Upper lobe of left lung (tissue), 6 donors: ENCODE measurements around the gene IMP3. TPM values are rescaled to one million over a fixed set of nuclear protein-coding genes. Genes with fewer than 3 reads are reported as not detected.

Experiments
- ATAC-seq, 2 donors: fragments of 200-7000 bp; cut with Tn5 transposase; one replicate each; pipeline ENCODE4 v1.9.1; 2022; ENCODE audit warnings: mild to moderate bottlenecking in 2 of 2, moderate library complexity in 2 of 2; ENCODE audit not compliant: low FRiP score in 2 of 2
- DNase-seq, 2 donors: peaks; one replicate each; pipeline ENCODE4 v3.0.0-alpha.2; 2019 to 2020
- H3K27ac ChIP-seq, 4 donors: fragments of 200-600 bp; sonication (generic); one replicate each; pipeline ENCODE4 v1.5.1; 2016 to 2019
- H3K27me3 ChIP-seq, 4 donors: fragments of 200-600 bp; sonication (generic); one replicate each; pipeline ENCODE4 v1.5.1; 2017 to 2019
- H3K36me3 ChIP-seq, 4 donors: fragments of 200-600 bp; sonication (generic); one replicate each; pipeline ENCODE4 v1.5.1; 2016 to 2019
- H3K4me1 ChIP-seq, 4 donors: fragments of 200-600 bp; sonication (generic); one replicate each; pipeline ENCODE4 v1.5.1; 2018 to 2019
- H3K4me3 ChIP-seq, 4 donors: fragments of 200-600 bp; sonication (generic); one replicate each; pipeline ENCODE4 v1.5.1; 2017 to 2019; ENCODE audit warnings: mild to moderate bottlenecking in 2 of 4, moderate library complexity in 1 of 4
- H3K9me3 ChIP-seq, 4 donors: fragments of 200-600 bp; sonication (generic); one replicate each; pipeline ENCODE4 v1.5.1; 2018 to 2019
- EP300 ChIP-seq, 4 donors: sonication (generic); formaldehyde crosslinking; IDR thresholded peaks; one replicate each; pipeline ENCODE4 v1.5.1; 2017; ENCODE audit warnings: antibody characterized with exemption in 4 of 4, control low read depth in 2 of 4
- POLR2A ChIP-seq, 4 donors: fragments of 450-650 bp; IDR thresholded peaks; one replicate each; pipeline ENCODE4 v1.5.1; 2016 to 2017; ENCODE audit warnings: antibody characterized with exemption in 4 of 4, mild to moderate bottlenecking in 2 of 4
- POLR2AphosphoS5 ChIP-seq, 2 donors: sonication (generic); formaldehyde crosslinking; IDR thresholded peaks; one replicate each; pipeline ENCODE4 v1.5.1; 2017; ENCODE audit warnings: antibody characterized with exemption in 2 of 2
- WGBS, 2 donors: methylation state at CpG; one replicate each; pipeline ENCODE4 v1.1.5; 2017 to 2018; 5-methylcytosine and 5-hydroxymethylcytosine counted together
- total RNA-seq, 6 donors: library from RNA; depleted of rRNA in 4 of 6; stranded (reverse); fragments of >200 nt in 4 of 6; gene quantifications; one replicate each; pipeline versions ENCODE4 v1.1.0 to v1.2.1, GENCODE V29; 2016 to 2021
- TF ChIP-seq, protein P1 (sequence below), 6 experiments: fragments of 450-650 bp in 4 of 6; fragments of 200-600 bp in 2 of 6; sonication (generic) in 2 of 6; IDR thresholded peaks; one replicate each; pipeline ENCODE4 v1.5.1; 2016 to 2019; ENCODE audit warnings: antibody characterized with exemption in 6 of 6
- donor health status: DM: no; HTN: no; CAD: no; lungs with moderate emphysema.
- donor health status: DM: no; HTN: yes; CAD: no; lungs with severe emphysema.

The IMP3 gene
- total RNA-seq, 6 donors from 2014 or later, result 64.3 to 183 (median 70.2) TPM

- Histone ChIP-seq H3K9me3 (no peaks in the 10 kb centered on the region), H3K4me1 (peaks cover 46 to 55% (median 51%) of the 10 kb centered on the region in 4 donors), H3K27ac (peak within 1 kb of the TSS; percentile 93 to 98 (median 96)), H3K27me3 (no peaks in the 10 kb centered on the region), H3K4me3 (peak within 1 kb of the TSS; percentile 63 to 82 (median 78)), H3K36me3 (peaks cover 0 to 14% (median 2%) of the 10 kb centered on the region in 4 donors)
- ATAC-seq, result peak; percentile 85 to 93
- 0 to 1% methylated on average over 19 to 40 of the region's 76 CpGs for WGBS, 2 donors
- TF ChIP-seq EP300 (IDR thresholded peaks at IDR 0.05) (no peak), POLR2AphosphoS5 (IDR thresholded peaks at IDR 0.05) (peak; percentile 18 to 83), POLR2A (IDR thresholded peaks at IDR 0.05) (peak in 3 of 4 donors; percentile 36 to 92 (median 91))
- TF ChIP-seq, protein P1, sequence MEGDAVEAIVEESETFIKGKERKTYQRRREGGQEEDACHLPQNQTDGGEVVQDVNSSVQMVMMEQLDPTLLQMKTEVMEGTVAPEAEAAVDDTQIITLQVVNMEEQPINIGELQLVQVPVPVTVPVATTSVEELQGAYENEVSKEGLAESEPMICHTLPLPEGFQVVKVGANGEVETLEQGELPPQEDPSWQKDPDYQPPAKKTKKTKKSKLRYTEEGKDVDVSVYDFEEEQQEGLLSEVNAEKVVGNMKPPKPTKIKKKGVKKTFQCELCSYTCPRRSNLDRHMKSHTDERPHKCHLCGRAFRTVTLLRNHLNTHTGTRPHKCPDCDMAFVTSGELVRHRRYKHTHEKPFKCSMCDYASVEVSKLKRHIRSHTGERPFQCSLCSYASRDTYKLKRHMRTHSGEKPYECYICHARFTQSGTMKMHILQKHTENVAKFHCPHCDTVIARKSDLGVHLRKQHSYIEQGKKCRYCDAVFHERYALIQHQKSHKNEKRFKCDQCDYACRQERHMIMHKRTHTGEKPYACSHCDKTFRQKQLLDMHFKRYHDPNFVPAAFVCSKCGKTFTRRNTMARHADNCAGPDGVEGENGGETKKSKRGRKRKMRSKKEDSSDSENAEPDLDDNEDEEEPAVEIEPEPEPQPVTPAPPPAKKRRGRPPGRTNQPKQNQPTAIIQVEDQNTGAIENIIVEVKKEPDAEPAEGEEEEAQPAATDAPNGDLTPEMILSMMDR (IDR thresholded peaks at IDR 0.05), result peak in 5 of 6 experiments; percentile 50 to 70 (median 62)
- DNase-seq, result peak; percentile 82 to 95
Observed at GRCh38 chr15:75647370-75648155, 7.5 kb upstream of the IMP3 start, which contains the start of gene SNX33. TSS of gene SNX33 (plus strand) at chr15:75647912. CDS start at chr15:75649103, 1,191 bp downstream.

DNA sequence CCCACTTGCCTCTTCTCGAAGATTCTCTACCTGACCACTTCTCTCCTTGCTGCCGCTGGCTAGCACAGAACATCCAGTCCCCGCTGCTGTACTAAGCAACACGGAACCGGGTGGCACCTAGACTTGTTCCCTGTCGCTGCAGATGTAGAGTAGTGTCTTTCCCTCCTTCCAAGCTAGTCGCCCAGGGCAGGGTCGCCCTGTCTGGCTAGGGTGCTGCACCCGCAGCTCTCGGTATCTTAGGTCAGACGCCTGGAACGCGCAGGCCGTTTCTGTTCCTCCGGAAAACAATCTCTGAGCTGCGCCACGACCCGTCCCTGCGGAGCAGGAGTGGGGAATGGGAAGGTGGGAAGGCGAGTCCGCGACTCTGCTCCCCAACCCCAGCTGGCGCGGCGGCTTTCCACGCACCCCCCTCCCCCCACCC is 6.9 kb upstream of the IMP3 start:
- peak overlapping the region; percentile 63 to 82 (median 78) for H3K4me3 ChIP-seq
- H3K4me1 ChIP-seq, result peaks cover 40 to 49% (median 45%) of the 10 kb centered on the region in 4 donors
- TF ChIP-seq, protein P1 (IDR thresholded peaks at IDR 0.05), result no peak
- TF ChIP-seq POLR2A (IDR thresholded peaks at IDR 0.05) (no peak), EP300 (IDR thresholded peaks at IDR 0.05) (peak in 2 of 4 donors; percentile 62 to 71), POLR2AphosphoS5 (IDR thresholded peaks at IDR 0.05) (peak in 1 of 2 donors; percentile 72)
- peak; percentile 32 to 42 for ATAC-seq
- peak overlapping the region; percentile 93 to 98 (median 96) for H3K27ac ChIP-seq
- WGBS, 2 donors, result 0 to 2% methylated on average over 10 to 23 of the region's 26 CpGs
- no peaks in the 10 kb centered on the region for H3K27me3 ChIP-seq
- H3K9me3 ChIP-seq, result no peaks in the 10 kb centered on the region
- peak in 1 of 2 donors; percentile 54 for DNase-seq
- H3K36me3 ChIP-seq, result peaks cover 0 to 14% (median 2%) of the 10 kb centered on the region in 4 donors

DNA sequence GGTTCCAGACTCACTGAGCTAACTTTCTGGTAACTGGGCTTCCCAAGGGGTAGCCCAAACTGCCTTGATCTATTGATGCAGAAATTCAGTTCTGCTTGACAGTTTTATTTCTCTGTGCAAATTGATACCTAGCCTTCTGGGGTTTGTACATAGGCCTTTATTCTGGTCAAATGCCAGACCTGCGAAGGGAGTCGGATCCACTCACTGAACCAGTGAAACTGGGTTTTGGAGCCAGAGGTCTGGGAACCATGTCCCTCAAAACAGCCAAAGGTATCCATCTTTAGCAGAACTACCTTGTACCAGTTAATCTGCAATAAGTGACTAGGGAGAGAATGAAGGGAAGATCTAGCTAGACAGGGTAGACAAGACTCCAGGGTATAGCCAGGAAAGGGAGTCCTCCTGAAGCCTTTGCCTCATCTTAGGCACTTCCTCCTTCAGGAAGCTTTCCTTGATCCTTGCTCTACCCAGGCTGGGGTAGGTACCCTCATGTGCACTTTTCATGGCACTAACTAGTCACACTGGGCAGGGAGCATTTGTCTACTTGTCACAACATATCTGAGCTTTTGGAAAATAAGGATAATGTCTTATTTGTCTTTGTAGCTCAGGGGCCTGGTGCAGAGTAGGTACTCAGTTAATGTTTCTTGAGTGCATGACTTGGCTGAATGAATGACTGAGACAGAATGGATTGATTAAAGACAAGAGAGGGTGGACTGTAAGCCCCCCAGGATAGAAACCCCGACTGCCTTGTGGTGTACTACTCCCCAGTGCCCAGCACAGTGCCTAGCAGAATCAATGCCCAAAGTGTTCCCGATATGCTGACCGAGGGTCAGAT is 6.3 kb upstream of the IMP3 start:
- TF ChIP-seq, protein P1 (IDR thresholded peaks at IDR 0.05), result no peak
- no peak for TF ChIP-seq POLR2AphosphoS5 (IDR thresholded peaks at IDR 0.05)
- TF ChIP-seq POLR2A (IDR thresholded peaks at IDR 0.05), result no peak
- TF ChIP-seq EP300 (IDR thresholded peaks at IDR 0.05), result no peak
- DNase-seq (no peak), ATAC-seq (no peak)
- Histone ChIP-seq H3K9me3 (no peaks in the 10 kb centered on the region), H3K27ac (peak overlapping the region; percentile 93 to 98 (median 96)), H3K4me1 (peaks cover 34 to 43% (median 40%) of the 10 kb centered on the region in 4 donors), H3K4me3 (peak overlapping the region; percentile 63 to 82 (median 78)), H3K36me3 (peaks cover 0 to 14% (median 2%) of the 10 kb centered on the region in 4 donors), H3K27me3 (no peaks in the 10 kb centered on the region)
- WGBS, 2 donors, result 32 to 55% methylated on average over 3 to 5 of the region's 5 CpGs

- 74 to 79% methylated on average over 2 of the region's 2 CpGs for whole genome bisulfite sequencing, 2 donors
- H3K4me3 ChIP-seq, result no peak overlapping the region
- H3K27me3 ChIP-seq, result no peaks in the 10 kb centered on the region
- TF ChIP-seq, protein P1 (IDR thresholded peaks at IDR 0.05), result no peak
- TF ChIP-seq POLR2A (IDR thresholded peaks at IDR 0.05), result no peak
- DNase-seq, result no peak
- H3K9me3 ChIP-seq, result no peaks in the 10 kb centered on the region
- H3K36me3 ChIP-seq, result peaks cover 0 to 1% (median 0%) of the 10 kb centered on the region in 4 donors
- no peak for ATAC-seq
- H3K27ac ChIP-seq, result no peak overlapping the region
- H3K4me1 ChIP-seq, result peaks cover 23 to 33% (median 29%) of the 10 kb centered on the region in 4 donors
Observed at GRCh38 chr15:75644376-75644775, 4.4 kb upstream of the IMP3 start.
